OCI-LY1 (cell line): ENCODE data around the gene B3GALT2.

Experiments
- H2AFZ ChIP-seq: fragments of 200-600 bp; sonication (generic), shearing (Covaris generic); 2 replicates; pipeline ENCODE4 v1.6.0; 2014; ENCODE audit warnings: antibody characterized with exemption, mild to moderate bottlenecking, low read length
- H3F3A ChIP-seq: fragments of 200-600 bp; sonication (generic), shearing (Covaris generic); 2 replicates; pipeline ENCODE4 v1.6.0; 2014; ENCODE audit warnings: mild to moderate bottlenecking, antibody characterized with exemption, low read length, moderate library complexity; ENCODE audit not compliant: insufficient read depth
- H3K27ac ChIP-seq: fragments of 200-600 bp; sonication (generic); 2 replicates; pipeline ENCODE4 v1.5.1; 2014; ENCODE audit warnings: low read length, mixed run types, mild to moderate bottlenecking, low read depth; ENCODE audit not compliant: poor library complexity, severe bottlenecking
- H3K27me3 ChIP-seq: fragments of 200-600 bp; sonication (generic); 2 replicates; pipeline ENCODE4 v1.6.0; 2014; ENCODE audit warnings: antibody characterized with exemption, mild to moderate bottlenecking, low read length, moderate library complexity; ENCODE audit not compliant: insufficient read depth
- H3K36me3 ChIP-seq: fragments of 200-600 bp; sonication (generic); 2 replicates; pipeline ENCODE4 v1.6.1; 2014; ENCODE audit warnings: mild to moderate bottlenecking, antibody characterized with exemption, low read length, moderate library complexity, mixed read lengths; ENCODE audit not compliant: insufficient read depth
- H3K4me1 ChIP-seq: fragments of 200-600 bp; sonication (generic); 2 replicates; pipeline ENCODE4 v1.5.1; 2014; ENCODE audit warnings: mild to moderate bottlenecking, low read length, moderate library complexity; ENCODE audit not compliant: insufficient read depth, severe bottlenecking
- H3K4me2 ChIP-seq: fragments of 200-600 bp; sonication (generic), shearing (Covaris generic); 2 replicates; pipeline ENCODE4 v1.6.1; 2014; ENCODE audit warnings: low read length
- H3K4me3 ChIP-seq: fragments of 200-600 bp; sonication (generic); 2 replicates; pipeline ENCODE4 v1.5.1; 2014; ENCODE audit warnings: low read length, low read depth, mild to moderate bottlenecking, mixed read lengths; ENCODE audit not compliant: poor library complexity, severe bottlenecking
- H3K79me2 ChIP-seq: fragments of 200-600 bp; shearing (Covaris generic); 2 replicates; pipeline ENCODE4 v1.6.1; 2016; ENCODE audit warnings: mixed run types, low read length, mixed read lengths; ENCODE audit not compliant: insufficient read depth
- H3K9ac ChIP-seq: fragments of 200-600 bp; sonication (generic), shearing (Covaris generic); 2 replicates; pipeline ENCODE4 v1.6.1; 2014; ENCODE audit warnings: mild to moderate bottlenecking, low read length, mixed read lengths
- H3K9me2 ChIP-seq: fragments of 200-600 bp; sonication (generic), shearing (Covaris generic); 2 replicates; pipeline ENCODE4 v1.6.1; 2014; ENCODE audit warnings: low read depth, mild to moderate bottlenecking, low read length, mixed read lengths
- H3K9me3 ChIP-seq: fragments of 200-600 bp; shearing (Covaris generic); 2 replicates; pipeline ENCODE4 v1.6.1; 2014; ENCODE audit warnings: low read length, mixed read lengths
- H4K20me1 ChIP-seq: fragments of 200-600 bp; sonication (generic), shearing (Covaris generic); 2 replicates; pipeline ENCODE4 v1.6.0; 2016; ENCODE audit warnings: mild to moderate bottlenecking, low read length; ENCODE audit not compliant: insufficient read depth
- CTCF ChIP-seq: fragments of 200-600 bp; sonication (generic), shearing (Covaris generic); IDR thresholded peaks from 2 replicates; pipeline ENCODE4 v1.5.1; 2017; ENCODE audit warnings: mild to moderate bottlenecking, antibody characterized with exemption, low read length, moderate library complexity, mixed read lengths
- EZH2 ChIP-seq: fragments of 200-600 bp; sonication (generic), shearing (Covaris generic); IDR thresholded peaks from 2 replicates; pipeline ENCODE4 v1.8.0; 2017; ENCODE audit warnings: borderline replicate concordance, mixed run types, mild to moderate bottlenecking, antibody characterized with exemption, low read length, moderate library complexity, mixed read lengths

B3GALT2 gene

GRCh38 chr1:193141804-193142203 lies 44.6 kb downstream of the B3GALT2 start:
- no peak overlapping the region for H2AFZ ChIP-seq
- H3K36me3 ChIP-seq = peaks cover 85% of the 10 kb centered on the region
- H3K4me2 ChIP-seq = no peak overlapping the region
- H3K9me3 ChIP-seq = no peaks in the 10 kb centered on the region
- H3F3A ChIP-seq = 0 out of 2 replicates have a peak, but pooled peaks cover 9% of the 10 kb centered on the region
- no peak overlapping the region for H3K9ac ChIP-seq
- no peak for TF ChIP-seq EZH2
- TF ChIP-seq CTCF = no peak
- no peaks in the 10 kb centered on the region for H4K20me1 ChIP-seq
- H3K27ac ChIP-seq = no peak overlapping the region
- no peaks in the 10 kb centered on the region for H3K4me1 ChIP-seq
- H3K4me3 ChIP-seq = no peak overlapping the region
- no peaks in the 10 kb centered on the region for H3K9me2 ChIP-seq
- H3K79me2 ChIP-seq = no peaks in the 10 kb centered on the region
- H3K27me3 ChIP-seq = no peaks in the 10 kb centered on the region

- Histone ChIP-seq H3K4me3 (no peak overlapping the region), H3K27ac (no peak overlapping the region), H3K9ac (no peak overlapping the region), H3K4me1 (no peaks in the 10 kb centered on the region), H3K9me3 (no peaks in the 10 kb centered on the region), H2AFZ (no peak overlapping the region), H3K27me3 (no peaks in the 10 kb centered on the region), H3K9me2 (no peaks in the 10 kb centered on the region), H3K4me2 (no peak overlapping the region), H3K36me3 (peaks cover 90% of the 10 kb centered on the region), H4K20me1 (no peaks in the 10 kb centered on the region), H3K79me2 (no peaks in the 10 kb centered on the region), H3F3A (0 out of 2 replicates have a peak, but pooled peaks cover 9% of the 10 kb centered on the region)
- no peak for TF ChIP-seq EZH2
- TF ChIP-seq CTCF = no peak
Measured at GRCh38 chr1:193140254-193140653, 46.2 kb downstream of the B3GALT2 start.

- no peaks in the 10 kb centered on the region for H3K27me3 ChIP-seq
- no peaks in the 10 kb centered on the region for H3K9me3 ChIP-seq
- no peaks in the 10 kb centered on the region for H3K9me2 ChIP-seq
- H3K9ac ChIP-seq = no peak overlapping the region
- TF ChIP-seq CTCF (no peak), EZH2 (no peak)
- H4K20me1 ChIP-seq = no peaks in the 10 kb centered on the region
- no peak overlapping the region for H2AFZ ChIP-seq
- no peak overlapping the region for H3K4me2 ChIP-seq
- no peak overlapping the region for H3K27ac ChIP-seq
- H3K4me3 ChIP-seq = no peak overlapping the region
- H3K79me2 ChIP-seq = peaks cover 22% of the 10 kb centered on the region
- H3K36me3 ChIP-seq = peaks cover 83% of the 10 kb centered on the region
- no peaks in the 10 kb centered on the region for H3K4me1 ChIP-seq
- no peaks in the 10 kb centered on the region for H3F3A ChIP-seq
Measured at GRCh38 chr1:193131266-193131860, 55.0 kb downstream of the B3GALT2 start.
